Fibroblast of skin of left quadriceps (primary cell): ENCODE measurements around the gene P2RY11.

ENCODE experiments used
- DNase-seq, 2 experiments: peaks; one replicate each; pipeline ENCODE4 v3.0.0-alpha.2; 2013; ENCODE audit warnings: low read depth in 2 of 2

Gene P2RY11

GRCh38 chr19:10111405-10111811 is at the start of gene P2RY11:
Gene P2RY11 (plus strand): TSS chr19:10111693. CDS start chr19:10111722, 29 bp downstream.
- DNase-seq = no peak

DNA sequence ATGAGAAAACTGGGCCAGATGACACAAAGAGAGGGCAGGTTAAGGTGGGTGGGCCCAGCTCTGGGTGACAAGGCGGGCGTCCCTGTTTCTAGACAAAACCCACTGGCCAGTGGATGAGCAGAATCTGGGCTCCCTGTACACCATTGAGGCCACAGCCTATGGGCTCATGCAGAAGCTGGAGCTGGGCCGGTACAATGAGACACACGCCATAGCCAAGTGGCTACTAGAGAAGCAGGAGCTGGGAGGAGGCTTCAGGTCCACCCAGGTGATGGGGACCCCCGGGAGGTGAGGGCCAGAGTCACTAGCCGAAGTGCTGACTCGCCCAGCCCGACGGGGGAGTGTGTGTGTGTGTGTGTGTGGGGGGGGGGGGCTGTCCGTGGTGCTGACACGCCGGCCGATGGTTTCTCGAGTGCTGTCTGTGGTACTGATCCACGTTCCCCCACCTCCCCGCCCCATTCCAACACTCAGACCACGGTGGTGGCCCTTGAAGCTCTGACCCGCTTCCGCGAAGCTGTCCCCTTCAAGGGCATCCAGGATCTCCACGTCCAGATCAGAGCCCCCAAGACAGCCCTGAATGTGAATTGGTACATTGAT is 49.7 kb upstream of the P2RY11 start:
- no peak for DNase-seq

GRCh38 chr19:10068205-10068604 is 43.3 kb upstream of the P2RY11 start:
- DNase-seq = no peak

DNA sequence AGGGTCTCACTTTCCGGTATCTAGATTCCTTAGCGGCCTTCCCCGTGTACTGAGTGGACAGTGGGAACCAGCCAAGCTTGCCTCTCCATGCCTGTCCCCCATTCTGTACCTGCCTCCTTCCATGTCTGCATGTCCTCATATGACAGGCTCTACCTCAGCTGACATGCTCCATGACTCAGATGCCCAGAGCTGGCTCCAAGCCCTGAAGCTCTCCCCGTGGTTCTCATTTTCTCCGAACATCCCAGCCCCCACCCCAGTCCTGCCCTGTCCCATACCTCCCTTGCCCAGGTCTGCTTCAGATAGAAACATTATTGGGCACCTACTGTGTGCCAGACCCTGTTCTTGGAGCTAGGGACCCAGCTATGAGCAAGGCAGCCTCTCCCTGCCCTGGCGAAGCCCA is 42.4 kb upstream of the P2RY11 start:
- no peak for DNase-seq

DNA sequence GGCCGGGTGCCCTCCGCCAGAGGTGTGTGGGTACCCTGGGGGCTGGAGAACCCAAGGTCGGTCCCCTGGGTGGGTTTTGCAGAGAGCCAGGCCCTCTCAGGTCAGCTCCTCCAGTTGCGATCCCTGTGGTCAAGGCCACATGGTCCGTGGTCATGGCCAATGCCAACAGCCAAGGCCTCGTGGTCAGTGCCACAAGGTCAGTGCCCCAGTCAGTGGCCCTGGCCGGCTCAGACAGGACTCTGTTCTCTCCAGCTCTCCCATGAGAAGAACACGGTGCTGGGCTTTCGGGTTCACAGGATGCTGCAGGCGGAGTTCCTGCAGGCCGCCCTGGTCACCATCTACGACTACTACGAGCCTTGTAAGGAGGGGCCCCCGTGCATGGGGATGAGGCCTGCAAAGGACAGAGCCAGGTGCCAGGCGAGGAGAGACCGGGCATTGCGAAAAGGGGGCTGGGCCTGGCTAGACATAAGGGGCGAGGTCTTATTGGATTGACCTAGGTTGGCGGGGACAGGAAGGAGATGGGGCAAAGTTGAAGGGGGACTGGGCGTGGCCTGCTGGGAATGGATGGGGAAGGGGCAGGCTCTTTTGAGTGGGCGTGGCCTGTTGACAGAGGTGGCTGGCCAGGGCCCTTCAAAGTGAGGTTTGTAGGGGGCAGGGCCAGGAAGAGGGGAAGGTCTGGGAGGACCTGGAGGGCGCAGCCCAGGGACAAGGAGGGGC is 40.6 kb upstream of the P2RY11 start:
- DNase-seq = no peak

GRCh38 chr19:10074153-10074552 is 37.3 kb upstream of the P2RY11 start:
- no peak for DNase-seq

DNA sequence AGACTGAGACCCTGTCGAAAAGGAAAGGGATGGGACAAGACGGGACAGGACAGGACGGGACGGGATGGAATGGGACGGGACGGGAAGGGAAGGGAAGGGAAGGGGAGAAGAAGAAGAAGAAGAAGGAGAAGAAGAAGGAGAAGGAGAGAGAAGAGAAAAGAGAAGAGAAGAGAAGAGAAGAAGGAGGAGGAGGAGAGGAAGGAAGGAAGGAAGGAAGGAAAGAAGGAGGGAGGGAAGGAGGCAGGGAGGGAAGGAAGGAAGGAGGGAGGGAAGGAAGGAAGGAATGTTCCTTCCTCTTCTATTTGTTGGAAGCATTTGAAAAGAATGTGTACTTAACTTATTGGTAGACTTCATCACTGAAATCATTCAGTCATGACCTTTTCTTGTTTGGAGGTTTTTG is 35.0 kb upstream of the P2RY11 start:
- DNase-seq = no peak

- DNase-seq = no peak
Measured at GRCh38 chr19:10078329-10078728, 33.2 kb upstream of the P2RY11 start.

DNA sequence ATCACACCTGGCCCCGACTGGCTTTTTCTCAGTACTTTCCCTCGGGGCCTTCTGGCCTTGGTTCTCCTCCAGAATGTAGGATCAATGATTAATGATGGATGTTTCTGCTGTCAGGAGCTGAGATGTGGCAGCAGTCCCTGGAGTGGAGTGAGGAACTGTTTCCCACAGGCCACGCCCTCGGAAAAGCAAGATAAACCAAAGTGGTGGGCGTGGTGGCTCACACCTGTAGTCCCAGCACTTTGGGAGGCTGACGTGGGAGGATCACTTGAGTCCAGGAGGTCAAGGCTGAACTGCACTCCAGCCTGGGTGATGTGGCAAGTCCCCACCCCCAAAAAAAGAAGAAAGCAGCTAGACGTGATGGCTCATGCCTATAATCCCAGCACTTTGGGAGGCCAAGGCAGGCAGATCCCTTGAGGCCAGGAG is 32.5 kb upstream of the P2RY11 start:
- no peak for DNase-seq

DNA sequence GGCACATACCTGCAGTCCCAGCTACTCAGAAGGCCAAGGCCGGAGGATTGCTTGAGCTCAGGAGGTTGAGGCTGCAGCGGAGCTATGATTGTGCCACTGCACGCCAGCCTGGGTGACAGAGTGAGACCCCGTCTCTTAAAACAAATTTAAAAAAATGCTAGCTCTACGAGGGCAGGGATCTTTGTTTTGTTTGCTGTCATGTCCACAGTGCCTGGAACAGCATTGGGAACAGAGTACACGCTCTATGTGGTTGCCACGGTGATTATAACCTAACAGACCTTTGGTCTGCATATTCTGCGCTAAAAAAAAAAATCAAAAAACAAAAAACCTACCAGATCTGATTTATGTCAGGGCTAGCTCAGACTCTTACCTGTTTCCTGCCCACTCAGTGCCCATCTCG is 27.6 kb upstream of the P2RY11 start:
- no peak for DNase-seq

DNA sequence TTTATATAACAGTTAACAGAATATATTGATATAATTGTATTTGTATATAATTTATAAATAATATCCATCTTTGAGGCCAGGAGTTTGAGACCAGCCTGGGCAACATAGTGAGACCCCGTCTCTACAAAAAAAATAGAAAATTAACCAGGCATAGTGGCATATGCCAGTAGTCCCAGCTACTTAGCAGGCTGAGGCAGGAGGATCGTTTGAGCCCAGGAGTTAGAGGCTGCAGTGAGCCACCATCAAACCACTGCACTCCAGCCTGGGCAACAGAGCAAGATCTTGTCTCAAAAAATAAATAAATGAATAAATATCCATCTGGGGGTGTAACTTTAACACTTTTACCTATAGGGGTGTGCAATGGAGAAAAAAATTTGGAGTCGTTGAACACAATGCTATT is 26.7 kb upstream of the P2RY11 start:
- DNase-seq = no peak

- peak; percentile 29 to 32 for DNase-seq
Measured at GRCh38 chr19:10085641-10086590, 25.6 kb upstream of the P2RY11 start, which contains the start of gene SHFL. Gene SHFL (plus strand): TSS chr19:10086317. CDS start chr19:10086428, 111 bp downstream.

DNA sequence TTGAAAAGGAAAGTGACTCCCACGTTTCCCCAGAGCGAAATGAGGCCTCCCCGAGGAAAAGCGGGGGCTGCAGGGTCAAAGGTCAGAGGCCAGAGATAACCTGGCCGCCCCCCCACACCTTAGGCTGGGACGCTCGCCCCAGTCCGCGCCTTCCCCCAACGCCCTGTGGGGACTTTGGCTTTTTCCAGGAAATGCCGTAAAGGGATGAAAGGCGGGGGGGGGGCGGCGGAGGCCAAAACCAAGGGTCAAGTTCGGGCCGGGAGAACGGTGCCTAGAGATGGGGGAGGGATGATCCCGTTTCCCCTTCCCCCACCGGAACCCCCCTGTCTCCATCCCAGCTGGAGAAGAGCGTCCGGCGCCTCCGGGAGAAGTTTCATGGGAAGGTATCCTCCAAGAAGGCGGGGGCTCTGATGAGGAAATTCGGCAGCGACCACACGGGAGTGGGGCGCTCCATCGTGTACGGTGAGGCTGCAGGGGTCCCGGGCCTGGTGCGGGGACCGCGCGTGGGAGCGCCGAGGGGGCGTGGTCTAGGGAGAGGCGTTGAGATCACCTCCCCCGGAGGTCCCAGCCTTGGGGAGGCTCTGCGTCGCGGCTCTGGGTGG is 24.8 kb upstream of the P2RY11 start:
- no peak for DNase-seq

- no peak for DNase-seq
Measured at GRCh38 chr19:10087296-10088061, 24.0 kb upstream of the P2RY11 start.

DNA sequence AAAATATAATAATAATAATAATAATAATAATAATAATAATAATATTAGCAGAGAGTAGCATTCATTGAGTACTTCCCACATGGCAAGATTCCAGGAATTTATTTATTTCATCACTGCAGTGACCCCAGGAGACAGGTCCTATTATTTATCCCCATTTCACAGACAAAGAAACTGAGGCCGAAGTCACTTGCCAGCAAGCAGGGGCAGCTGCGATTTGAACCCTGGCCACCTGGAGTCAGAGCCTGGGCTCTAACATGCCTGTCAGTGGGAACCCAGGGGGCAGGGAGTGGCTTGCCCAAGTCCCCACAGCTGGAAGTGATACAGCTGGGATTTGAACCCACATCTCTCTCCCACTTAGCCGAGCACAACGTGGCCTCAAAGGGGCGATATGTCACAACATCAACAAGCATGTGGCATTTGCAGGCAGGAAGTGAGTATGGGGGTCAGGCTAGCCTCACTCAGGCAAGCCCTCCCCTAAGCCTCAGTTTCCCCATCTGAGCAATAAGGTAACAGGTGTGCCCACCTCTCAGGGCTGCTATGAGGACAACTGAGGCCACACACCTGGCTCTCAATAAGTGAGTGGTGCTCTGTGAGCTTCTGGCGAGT is 22.4 kb upstream of the P2RY11 start:
- DNase-seq = no peak

- no peak for DNase-seq
Measured at GRCh38 chr19:10089801-10090375, 21.6 kb upstream of the P2RY11 start.

DNA sequence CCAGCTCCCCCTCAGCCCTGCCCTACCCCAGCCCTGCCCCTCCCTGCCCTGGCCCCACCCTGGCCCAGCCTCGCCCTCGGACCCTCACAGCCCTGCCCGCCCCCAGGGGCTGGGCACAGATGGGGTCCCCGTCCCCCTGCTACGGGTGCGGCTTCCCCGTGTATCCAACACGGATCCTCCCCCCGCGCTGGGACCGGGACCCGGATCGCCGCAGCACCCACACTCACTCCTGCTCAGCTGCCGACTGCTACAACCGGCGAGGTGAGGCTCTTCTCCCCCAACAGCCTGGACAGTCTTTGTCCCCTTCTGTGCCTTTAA is 20.2 kb upstream of the P2RY11 start:
- no peak for DNase-seq

DNA sequence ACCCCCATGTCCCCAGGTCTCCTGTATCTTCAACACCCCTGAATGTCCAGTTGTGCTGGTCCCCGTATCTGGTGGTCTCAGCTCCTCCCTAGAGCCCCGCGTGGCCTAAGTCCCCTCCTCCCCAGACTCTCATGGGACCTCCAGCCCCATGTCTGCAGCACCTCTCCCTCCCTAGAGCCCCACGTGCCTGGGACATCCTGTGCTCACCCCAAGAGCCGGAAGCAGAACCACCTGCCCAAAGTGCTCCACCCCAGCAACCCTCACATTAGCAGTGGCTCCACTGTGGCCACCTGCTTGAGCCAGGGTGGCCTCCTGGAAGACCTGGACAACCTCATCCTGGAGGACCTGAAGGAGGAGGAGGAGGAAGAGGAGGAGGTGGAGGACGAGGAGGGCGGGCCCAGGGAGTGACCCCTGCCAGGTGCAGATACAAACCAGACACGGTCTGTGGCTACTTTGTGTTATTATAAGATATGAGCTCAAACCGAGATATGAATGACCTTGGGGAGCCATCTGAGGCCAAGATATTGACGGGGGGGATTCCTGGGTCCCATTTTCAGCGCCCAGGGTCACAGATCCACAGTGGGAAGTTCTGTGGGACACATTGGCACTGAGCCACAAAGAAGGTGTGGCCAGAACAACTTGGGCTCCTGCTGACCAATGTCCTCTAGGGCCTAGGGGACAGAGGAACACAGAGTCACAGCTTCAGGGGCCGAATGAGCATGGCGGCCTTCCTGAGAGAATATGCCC is 19.4 kb upstream of the P2RY11 start:
- DNase-seq = no peak

- DNase-seq = no peak
Measured at GRCh38 chr19:10092648-10093294, 18.7 kb upstream of the P2RY11 start.
